Amniotic stem cell (primary cell): ENCODE data around the gene MRPL24.

ENCODE experiments used
- DNase-seq: peaks from one replicate; lab custom pipeline; 2025; lab: John Stamatoyannopoulos, UW

The MRPL24 gene

DNA sequence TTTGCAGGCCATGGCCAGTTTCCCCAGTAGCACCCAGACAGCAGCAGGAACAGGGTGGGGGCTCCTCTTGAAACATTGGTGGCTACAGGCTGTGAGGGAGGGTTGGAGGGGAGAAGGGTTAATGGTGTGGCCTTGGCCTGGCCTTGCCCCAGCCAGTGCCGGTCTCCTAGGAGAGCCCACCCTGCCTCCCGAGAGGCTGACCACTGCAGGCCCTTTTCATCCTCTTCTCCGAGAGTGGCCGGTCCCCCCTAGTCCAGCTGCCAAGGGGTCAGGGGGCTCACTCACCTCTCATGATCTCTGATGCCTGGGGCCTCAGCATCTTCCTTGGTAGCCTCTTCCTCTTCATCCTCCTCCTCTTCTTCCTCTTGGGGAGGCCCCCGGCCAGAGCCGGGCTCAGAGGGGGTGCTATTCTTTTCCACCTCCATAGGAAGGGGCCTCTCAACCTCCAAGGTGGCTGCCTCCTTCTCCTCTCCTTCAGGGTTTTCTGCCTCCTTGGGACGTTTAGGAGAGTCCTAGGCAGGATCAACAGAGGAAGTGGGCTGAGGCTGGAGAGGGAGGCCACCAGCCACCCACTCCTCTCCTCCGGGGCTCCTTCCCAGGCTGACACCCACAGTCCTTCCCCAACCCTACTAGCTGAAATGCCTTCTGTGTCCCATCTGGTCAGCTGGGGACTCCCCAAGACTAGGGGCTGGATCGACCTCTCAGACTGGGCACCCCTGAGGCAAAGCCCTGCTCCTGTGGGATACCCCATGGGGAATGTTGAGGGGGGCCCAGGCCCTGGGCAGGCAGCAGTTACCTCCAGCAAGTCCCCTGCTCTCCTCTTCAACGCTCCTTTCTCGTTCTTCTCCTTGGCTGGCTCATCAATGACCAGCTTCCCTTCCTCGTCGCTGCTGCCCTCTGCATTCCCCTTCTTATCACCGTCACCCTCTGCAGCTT is 2.7 kb upstream of the MRPL24 start:
- no peak for DNase-seq

DNA sequence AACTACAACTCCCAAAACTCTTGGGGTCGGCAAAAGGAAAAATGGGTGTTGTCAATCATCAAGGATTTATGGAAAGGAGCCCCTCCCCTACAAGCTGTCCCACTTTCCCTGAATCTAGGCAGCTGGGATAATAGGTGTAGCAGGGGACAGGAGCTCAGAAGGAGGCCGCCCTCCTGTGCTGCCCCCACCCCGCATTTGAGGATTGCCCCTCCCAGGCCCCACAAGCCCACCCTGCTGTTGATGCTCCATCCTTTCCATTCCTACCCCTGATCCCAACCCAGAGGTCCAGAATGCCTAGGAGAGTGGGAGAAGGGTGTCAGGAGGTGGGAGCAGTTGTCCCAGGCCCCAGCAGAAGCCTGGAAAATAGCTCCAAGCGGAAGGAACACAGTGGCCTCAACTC is 1.9 kb upstream of the MRPL24 start:
- DNase-seq, result no peak

DNA sequence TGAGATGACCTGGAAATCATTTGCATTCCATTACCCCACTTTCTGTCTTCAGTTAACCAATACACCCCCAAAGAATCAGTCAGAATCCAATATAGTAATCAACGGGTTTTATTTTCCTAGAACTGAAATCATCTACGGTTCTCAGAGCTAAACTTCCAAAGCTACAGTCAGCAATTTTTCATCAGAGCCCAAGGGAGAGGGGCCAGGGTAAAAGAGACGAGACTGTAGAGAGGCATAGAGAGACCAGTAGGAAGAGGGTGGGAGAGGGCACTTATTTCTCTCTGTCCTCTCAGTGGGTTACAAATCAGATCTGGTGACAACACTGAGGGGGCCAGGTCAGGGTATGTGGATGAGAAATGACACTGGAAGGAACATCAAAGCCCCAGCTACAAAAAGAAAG is 1.1 kb upstream of the MRPL24 start:
- DNase-seq, result no peak

DNA sequence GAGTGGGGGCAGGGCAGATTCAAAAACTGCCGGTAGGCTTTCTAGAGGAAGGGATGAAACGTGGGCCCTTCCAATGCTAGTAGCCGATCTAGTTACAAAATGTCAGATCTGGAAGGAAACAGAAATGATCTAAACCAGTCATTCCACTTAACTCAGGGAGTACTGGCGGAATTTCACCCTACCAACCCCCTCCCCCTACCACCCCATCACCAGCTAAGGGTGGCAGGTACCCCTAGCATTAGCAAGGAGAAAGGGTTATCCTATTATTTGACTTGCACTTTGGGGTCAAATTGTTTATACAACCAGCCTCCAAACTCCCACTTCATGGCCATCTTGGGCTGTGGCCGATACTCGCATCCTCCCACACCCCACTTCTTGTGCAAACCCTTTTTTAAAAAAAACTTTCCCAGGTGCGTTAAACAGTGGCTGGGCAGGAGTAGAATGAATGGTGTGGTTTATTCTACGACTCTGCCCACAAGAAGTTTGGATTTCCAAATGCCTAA is 644 bp upstream of the MRPL24 start:
- DNase-seq, result no peak

DNA sequence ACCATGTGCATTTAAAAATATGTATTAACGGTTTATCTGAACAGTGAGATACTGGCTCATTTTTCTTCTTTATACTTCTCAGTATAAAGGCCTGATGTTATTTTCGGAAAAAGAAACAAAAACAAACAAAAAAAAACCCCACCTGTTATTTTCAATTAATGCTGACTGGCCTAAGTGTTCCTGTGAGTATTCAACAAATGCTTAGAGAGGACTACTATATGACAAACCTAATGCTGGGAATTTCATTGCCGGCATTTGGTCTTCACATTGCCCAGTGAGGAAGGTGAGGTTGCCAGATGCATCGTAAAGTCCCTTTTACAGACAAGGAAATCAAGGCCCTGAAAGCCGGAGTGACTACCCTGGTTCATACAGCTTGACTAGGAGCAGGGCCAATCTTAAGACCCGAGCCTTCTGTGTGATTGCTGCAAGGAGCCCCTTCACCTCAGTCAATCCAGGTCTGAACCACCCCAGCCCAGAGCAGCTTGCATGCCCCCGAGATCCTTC is 599 bp downstream of the MRPL24 start:
- DNase-seq, result no peak

DNA sequence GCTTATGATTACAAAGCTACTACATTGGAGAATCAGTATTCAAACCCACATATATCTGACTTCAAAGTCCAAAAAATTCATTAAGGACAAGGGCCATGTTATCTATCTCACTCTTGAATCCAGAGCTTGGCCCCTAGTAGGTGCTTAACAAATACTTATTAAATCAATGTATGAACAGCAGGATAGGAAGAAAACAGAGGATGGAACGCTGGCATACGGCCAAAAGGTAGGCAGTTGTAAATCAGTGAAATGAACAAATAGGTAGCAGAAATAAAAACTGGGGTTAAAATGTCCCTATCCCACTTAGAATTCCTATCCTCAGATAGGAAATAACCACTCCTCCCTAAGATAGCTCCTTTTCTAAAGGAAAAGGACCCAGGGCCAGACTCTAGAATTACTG is 2.0 kb downstream of the MRPL24 start:
- DNase-seq, result no peak

DNA sequence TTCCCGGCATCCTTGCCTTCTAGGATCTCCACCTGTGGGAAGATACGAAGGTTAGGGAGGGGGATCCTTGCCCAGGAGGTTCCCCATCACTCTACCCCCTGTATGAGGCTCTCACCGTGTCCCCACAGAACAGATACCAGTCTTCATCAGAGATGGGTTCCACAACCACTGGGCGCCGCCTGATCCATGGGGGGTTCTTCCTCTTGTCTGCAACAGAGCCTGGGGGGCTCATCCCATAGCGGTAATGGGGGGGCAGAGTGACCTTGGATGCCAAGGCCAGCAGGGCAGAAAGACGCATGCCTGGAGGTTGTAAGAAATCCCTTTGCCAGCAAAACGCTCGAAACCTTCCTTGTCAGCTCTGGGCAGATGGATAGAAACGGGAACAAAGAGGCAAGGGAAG is 2.5 kb downstream of the MRPL24 start:
- DNase-seq, result no peak

DNA sequence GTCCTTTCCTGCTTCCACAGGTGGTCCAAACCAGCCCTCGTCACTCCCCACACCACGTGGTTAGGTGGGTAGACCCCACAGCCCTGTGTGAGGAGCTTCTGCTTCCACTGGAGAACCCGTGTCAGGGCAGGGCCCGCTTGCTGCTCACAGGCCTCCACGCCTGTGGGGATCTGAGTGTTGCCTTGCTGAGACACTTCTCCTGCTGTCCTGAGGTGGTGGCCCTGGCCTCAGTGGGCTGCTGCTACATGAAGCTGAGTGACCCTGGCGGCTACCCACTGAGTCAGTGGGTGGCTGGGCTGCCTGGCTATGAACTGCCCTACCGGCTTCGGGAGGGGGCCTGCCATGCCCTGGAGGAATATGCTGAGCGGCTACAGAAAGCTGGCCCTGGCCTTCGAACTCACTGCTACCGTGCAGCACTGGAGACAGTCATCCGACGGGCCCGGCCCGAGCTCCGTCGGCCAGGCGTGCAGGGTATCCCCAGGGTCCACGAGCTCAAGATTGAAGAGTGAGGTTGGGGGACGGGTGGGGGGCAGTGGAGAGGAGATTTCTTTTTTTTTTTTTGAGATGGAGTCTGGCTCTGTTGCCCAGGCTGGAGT is 6.8 kb downstream of the MRPL24 start:
- no peak for DNase-seq

DNA sequence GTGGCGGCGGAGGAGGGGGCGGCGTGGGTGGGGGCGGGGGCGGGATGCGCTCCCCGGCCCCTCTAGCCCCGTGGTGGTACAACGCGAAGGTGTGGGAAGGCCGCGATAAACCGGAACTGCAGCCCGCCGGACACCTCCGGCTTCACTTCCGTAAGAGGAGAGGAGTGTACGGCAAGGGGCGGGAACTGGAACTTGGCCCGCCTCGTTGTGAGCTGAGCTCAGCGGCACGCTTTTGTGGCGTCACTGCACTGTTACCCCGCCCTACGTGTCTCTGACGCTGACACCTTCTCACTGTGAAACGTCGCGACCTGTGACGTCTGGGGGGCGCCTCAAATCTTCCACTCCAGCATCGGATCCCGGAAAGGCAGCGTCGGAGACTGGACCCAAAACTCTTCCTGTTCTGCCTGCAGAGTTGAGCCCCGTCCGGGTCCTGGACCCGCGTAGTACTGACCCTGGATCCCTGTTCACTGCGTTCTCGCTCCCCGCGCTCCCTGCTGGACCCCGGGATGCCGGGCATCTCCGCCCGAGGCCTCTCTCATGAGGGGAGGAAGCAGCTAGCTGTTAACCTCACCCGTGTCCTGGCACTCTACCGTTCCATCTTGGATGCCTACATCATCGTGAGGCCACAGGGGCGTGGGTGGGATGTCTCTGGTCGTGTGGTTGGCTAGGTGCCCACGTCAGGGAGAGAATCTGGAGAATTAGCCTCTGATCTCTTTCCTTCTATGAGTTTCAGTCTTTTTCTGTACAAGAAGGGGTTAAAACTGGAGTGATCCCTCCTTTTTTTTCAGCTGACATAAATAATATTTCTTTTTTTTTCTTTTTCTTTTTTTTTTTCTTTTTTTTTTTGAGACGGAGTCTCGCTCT is 12.1 kb downstream of the MRPL24 start, which contains the start of gene ISG20L2:
Gene ISG20L2, minus strand, starts transcription at position 168 of the 864 bp plus-strand sequence. CDS start 1,114 bp downstream, outside the sequence.
- peak; percentile 93 for DNase-seq

DNA sequence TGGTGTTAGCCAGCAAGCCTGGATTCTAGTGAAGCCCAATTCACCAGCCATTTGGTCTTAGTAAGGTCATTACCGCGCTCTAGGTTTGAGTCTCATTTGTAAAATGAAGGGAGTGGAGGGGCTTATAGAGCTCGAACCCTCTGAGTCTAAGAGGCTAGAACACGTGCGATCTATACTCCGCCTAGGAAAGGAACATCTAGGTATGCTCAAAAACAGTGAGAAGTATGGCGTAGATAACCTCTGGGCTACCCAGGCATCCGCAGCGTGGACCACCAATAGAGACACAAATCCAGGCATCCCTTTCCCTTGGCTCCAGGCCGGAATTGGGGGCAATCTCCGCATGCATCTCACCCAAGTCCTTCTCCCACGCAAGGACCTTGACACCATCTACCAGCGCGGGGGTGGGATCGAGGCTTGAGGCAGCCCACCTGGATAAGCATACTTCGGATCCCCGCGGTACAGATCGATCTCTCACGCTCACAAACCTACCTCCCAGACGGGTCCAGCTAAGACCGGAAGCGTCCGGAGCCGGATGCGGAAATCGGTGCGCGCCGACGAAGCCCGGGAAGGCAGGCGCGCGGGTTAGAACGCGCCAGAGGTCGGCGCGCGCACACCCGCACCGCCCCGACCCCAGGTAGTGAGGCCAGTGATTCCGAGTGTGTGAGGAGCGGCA is 12.8 kb downstream of the MRPL24 start, which contains the start of gene METTL25B:
Gene METTL25B, plus strand, starts transcription at position 544 of the 673 bp plus-strand sequence. CDS start 636 bp downstream, outside the sequence.
- DNase-seq, result peak; percentile 73

DNA sequence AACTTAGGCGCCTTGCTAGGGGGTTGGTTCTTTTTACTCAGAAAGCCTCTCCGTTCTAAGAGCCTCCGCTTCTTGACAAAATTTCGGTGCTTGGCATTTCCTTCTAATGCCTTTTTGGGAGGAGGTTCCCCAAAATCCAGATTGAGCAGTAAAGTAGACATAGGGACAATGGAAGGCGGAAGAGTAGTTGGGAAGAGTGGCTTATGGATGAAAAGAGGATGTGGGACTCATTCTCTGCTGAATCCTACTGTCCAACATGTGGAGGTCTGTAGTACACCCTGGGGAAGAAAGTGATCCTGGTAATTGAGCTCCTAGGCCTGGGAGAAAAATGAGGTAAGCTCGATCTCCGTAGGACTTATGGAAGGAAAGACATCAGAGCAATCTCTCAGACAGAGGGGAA is 13.4 kb downstream of the MRPL24 start:
- DNase-seq, result no peak

DNA sequence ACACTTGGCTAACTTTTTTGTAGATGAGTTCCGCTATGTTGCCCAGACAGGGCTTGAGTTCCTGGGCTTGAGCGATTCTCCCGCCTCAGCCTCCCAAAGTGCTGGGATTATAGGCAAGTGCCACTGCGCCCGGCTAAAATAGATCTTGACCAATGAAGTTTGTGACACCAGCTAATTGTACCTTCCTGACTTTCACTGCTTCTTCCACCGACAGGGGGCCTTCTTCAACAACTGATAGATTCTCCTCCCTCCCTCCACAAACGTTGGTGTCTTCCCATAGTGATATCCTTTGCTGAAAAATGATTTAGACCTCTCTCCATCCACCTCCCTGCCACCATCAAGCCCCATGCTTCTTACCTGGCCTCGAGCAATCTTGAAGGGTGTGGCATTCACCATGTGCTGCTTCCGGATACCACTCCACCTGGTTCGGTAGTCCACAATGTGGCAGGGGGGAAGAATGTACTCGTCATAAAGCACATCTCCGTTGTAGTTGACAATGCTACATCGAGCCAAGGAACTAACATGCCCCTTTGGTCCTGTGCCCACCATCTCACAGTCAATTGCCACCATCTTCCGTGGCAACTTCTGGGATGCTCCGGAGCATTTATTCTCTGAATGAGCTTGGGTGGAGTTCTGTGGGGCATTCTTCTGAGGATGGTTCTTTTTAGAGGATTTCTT is 14.2 kb downstream of the MRPL24 start:
- DNase-seq, result no peak

DNA sequence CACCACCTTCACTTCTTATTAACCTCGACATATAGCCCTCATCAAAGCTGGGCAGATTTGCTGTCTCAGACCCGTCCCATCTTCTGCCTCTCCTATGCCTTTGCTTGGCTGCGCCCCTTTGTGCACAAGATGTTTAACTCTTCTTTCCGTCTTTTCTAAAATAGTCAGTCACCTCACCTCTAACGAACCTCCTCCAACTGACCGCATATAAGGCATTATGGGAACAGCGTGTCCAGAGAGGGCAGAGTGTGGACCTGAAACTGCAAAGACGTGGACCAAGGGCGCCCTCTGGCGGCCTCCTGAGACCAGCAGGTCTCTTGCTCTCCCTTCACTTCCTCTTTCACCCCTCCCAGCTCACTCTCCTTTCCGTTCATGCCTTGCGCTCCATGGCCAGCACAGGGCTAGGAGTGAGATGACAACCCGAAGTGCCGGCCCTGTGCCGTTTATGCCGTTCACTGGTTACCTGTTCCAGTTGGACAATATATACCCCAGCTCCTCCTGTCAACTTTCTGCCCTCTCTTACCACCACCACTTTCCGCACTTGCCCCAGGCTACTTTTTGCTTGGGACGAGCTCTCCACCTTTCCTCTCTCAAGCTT is 15.1 kb downstream of the MRPL24 start:
- no peak for DNase-seq

DNA sequence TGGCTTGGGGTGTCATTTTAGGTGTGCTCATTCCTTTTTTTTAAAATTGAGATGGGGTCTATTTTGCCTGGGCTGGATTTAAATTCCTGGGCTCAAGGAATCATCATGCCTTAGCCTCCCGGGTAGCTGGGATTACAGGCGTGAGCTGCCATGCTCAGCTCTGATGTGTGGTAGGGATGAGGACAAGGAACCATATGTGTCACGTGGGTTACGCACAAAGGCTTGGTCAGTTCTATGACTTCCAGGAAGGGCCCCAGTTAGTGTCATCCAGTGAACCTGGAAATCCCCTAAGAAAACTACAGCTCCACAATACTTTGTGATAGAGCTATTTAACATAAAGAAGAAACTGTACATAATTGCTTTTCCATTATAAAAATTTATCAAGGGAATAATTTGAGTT is 19.4 kb downstream of the MRPL24 start:
- no peak for DNase-seq

DNA sequence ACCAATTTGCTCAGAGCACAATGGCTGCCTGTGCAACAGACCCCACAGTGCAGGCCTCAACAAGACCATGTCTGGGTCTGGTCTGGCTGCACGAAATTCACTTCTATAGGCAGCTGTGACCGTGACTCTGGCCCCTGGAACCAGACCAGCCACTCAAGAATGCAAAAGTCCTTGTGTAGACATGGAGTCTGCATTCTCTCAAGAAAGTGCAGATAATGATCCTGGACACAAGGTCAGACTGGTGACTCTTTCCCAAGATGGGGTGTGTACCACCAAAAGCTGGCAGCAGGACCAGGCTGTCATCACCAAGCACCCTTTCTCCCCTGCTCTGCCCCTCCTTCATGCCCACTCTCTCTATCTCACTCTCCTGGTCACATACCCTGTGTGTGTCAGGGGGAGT is 19.8 kb downstream of the MRPL24 start:
- no peak for DNase-seq

DNA sequence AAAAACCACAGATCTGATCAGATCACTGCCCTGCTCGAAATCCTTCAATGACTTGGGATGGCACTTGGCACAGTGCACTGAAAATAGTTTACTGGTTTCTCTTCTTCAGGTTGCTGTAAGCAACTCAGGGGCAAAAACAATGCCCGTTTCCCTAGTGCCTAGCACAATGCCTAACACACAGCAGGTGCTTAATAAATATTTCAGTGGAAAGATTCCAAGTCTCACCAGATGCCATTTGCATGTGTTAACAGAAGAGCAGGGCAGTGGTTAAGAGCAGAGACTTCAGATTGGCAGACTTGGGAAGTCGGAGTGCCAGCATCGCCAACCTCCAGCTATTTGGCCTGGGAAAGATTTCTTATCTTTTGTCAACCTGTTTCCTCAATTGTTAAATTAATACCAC is 23.5 kb downstream of the MRPL24 start:
- DNase-seq, result no peak

DNA sequence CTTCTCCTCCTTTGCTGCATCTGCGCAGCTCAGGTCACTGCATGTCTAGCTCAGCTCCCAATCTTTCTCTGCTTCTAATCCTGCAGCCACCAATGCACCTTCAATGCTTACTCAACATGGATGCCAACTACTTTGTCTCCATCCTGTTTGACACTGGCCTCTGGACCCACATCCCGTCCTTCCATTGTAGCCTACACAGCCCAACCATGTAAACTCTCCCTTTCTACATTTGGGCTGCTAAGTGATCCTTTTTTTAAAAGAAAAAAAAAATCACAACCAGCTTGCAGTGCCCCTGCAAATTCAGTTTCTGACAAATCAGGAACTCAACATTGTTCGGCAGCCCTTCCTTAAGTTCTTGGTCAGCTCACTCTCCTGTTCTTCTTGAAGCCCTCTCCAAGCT is 26.1 kb downstream of the MRPL24 start:
- DNase-seq, result no peak

DNA sequence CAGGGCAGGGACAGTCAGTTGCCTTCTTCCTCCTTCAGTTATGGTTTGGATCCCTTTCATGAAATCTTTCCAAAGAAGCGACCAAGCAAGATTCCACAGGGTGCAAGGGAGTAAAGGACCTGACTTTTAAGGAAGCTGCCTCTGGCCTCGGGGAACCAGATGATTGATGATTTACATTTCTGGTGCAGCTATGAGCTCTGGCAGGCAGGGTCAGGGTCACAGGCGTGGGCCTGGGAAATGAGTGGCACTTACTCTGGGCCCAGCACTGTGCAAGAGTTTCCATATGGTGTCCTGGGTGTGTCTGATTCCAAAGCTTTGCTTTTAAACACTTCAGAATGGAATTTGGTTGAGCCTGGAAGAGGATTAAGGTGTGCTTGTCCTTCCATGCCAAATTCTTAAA is 28.3 kb downstream of the MRPL24 start:
- no peak for DNase-seq

DNA sequence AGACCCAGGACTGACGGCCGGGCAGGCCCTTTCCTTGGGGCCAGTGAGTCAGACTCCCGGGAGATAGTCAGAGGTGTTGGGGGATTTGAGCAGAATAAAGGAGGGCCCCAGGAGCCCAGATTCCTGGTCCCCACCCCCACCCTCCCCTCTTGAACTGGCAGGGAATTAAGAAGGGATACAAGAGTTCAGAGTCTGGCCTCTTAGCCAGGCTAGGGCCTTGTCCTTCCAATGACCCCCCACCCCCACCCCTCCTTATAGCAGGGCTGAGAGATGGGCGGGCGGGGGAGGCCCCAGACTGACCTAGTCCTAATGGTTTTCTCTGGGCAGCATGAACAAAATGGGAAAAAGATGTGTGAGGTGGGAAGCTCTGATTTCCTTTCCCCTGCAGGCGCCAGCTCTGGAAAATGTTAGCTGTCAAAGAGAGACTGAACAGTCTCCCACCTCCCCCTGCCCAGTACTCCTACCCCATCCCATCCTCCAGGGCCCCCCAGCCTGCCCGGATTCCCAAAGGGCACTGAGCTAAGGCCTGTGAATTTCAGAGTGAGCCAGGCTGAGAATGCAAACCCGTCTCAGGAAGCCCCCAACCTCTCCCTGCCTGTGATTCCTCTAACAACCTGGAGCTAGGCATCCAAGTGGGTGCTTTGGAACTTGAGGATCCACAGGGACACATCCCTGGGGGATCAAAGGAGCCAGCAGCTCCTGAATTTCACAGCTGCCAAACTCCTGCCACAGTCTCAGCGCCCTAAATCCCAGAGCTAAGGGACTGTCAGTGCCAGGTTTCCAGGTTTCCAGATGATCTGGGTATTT is 29.7 kb downstream of the MRPL24 start:
- DNase-seq, result no peak
